ENCODE measurements around the gene RFPL2.
A peak's percentile ranks its signal among the peaks of the same experiment; 100 is the strongest.

Gene RFPL2

GRCh38 chr22:32204856-32205722, at the start of gene RFPL2:
TSS of gene RFPL2 (minus strand) at chr22:32205073. CDS start at chr22:32202451, 2,622 bp downstream.
- Mint-ChIP-seq H3K4me3 (peak within 1 kb of the TSS; percentile 39), H3K27ac (no peak within 1 kb of the TSS), H3K27me3 (peaks cover 48% of the 10 kb centered on the region), H3K36me3 (ENCODE audit: low read depth) (no peaks in the 10 kb centered on the region), H3K4me1 (ENCODE audit: low read depth) (peaks cover 57% of the 10 kb centered on the region), H3K9me3 (no peaks in the 10 kb centered on the region)
- intact Hi-C loops (cut with micrococcal nuclease) = no loop called here

GRCh38 chr22:32249231-32249630, 44.4 kb upstream of the RFPL2 start:
- no peaks in the 10 kb centered on the region for H3K9me3 Mint-ChIP-seq
- H3K27ac Mint-ChIP-seq = no peak overlapping the region
- H3K36me3 Mint-ChIP-seq (ENCODE audit: low read depth) = no peaks in the 10 kb centered on the region
- intact Hi-C loops (cut with micrococcal nuclease) = no loop called here
- peaks cover 8% of the 10 kb centered on the region for H3K4me1 Mint-ChIP-seq (ENCODE audit: low read depth)
- no peak overlapping the region for H3K4me3 Mint-ChIP-seq
- peaks cover 27% of the 10 kb centered on the region for H3K27me3 Mint-ChIP-seq

- Mint-ChIP-seq H3K4me3 (no peak overlapping the region), H3K27ac (no peak overlapping the region), H3K27me3 (peaks cover 30% of the 10 kb centered on the region), H3K9me3 (no peaks in the 10 kb centered on the region), H3K4me1 (ENCODE audit: low read depth) (peaks cover 8% of the 10 kb centered on the region), H3K36me3 (ENCODE audit: low read depth) (no peaks in the 10 kb centered on the region)
- intact Hi-C loops (cut with micrococcal nuclease) = no loop called here
Observed at GRCh38 chr22:32248276-32248675, 43.4 kb upstream of the RFPL2 start.

- H3K27ac Mint-ChIP-seq = no peak overlapping the region
- H3K27me3 Mint-ChIP-seq = peaks cover 28% of the 10 kb centered on the region
- H3K4me1 Mint-ChIP-seq (ENCODE audit: low read depth) = peaks cover 13% of the 10 kb centered on the region
- no peaks in the 10 kb centered on the region for H3K36me3 Mint-ChIP-seq (ENCODE audit: low read depth)
- intact Hi-C loops (cut with micrococcal nuclease) = no loop called here
- H3K4me3 Mint-ChIP-seq = no peak overlapping the region
- no peaks in the 10 kb centered on the region for H3K9me3 Mint-ChIP-seq
Observed at GRCh38 chr22:32246166-32246565, 41.3 kb upstream of the RFPL2 start.

GRCh38 chr22:32245042-32245441, 40.2 kb upstream of the RFPL2 start:
- intact Hi-C loops (cut with micrococcal nuclease) = no loop called here
- no peaks in the 10 kb centered on the region for H3K9me3 Mint-ChIP-seq

GRCh38 chr22:32244547-32244946, 39.7 kb upstream of the RFPL2 start:
- Mint-ChIP-seq H3K4me1 (ENCODE audit: low read depth) (peaks cover 13% of the 10 kb centered on the region), H3K27me3 (peaks cover 23% of the 10 kb centered on the region), H3K36me3 (ENCODE audit: low read depth) (no peaks in the 10 kb centered on the region), H3K9me3 (no peaks in the 10 kb centered on the region), H3K27ac (no peak overlapping the region), H3K4me3 (no peak overlapping the region)
- intact Hi-C loops (cut with micrococcal nuclease) = no loop called here

More at GRCh38 chr22:32245042-32245441, 40.2 kb upstream of the RFPL2 start:
- Mint-ChIP-seq H3K27ac (no peak overlapping the region), H3K4me1 (ENCODE audit: low read depth) (peaks cover 13% of the 10 kb centered on the region), H3K27me3 (peaks cover 25% of the 10 kb centered on the region), H3K4me3 (no peak overlapping the region), H3K36me3 (ENCODE audit: low read depth) (no peaks in the 10 kb centered on the region)

GRCh38 chr22:32240461-32240860, 35.6 kb upstream of the RFPL2 start:
- H3K36me3 Mint-ChIP-seq (ENCODE audit: low read depth) = no peaks in the 10 kb centered on the region
- intact Hi-C loops (cut with micrococcal nuclease) = no loop called here
- H3K4me1 Mint-ChIP-seq (ENCODE audit: low read depth) = peaks cover 5% of the 10 kb centered on the region
- no peak overlapping the region for H3K27ac Mint-ChIP-seq
- no peaks in the 10 kb centered on the region for H3K9me3 Mint-ChIP-seq
- H3K27me3 Mint-ChIP-seq = peaks cover 30% of the 10 kb centered on the region
- H3K4me3 Mint-ChIP-seq = no peak overlapping the region

- H3K27me3 Mint-ChIP-seq = peaks cover 40% of the 10 kb centered on the region
- no peaks in the 10 kb centered on the region for H3K36me3 Mint-ChIP-seq (ENCODE audit: low read depth)
- peaks cover 10% of the 10 kb centered on the region for H3K4me1 Mint-ChIP-seq (ENCODE audit: low read depth)
Observed at GRCh38 chr22:32237906-32238305, 33.0 kb upstream of the RFPL2 start.

GRCh38 chr22:32236970-32237369, 32.1 kb upstream of the RFPL2 start:
- peaks cover 37% of the 10 kb centered on the region for H3K27me3 Mint-ChIP-seq

More at GRCh38 chr22:32237906-32238305, 33.0 kb upstream of the RFPL2 start:
- Mint-ChIP-seq H3K9me3 (no peaks in the 10 kb centered on the region), H3K27ac (no peak overlapping the region), H3K4me3 (no peak overlapping the region)
- intact Hi-C loops (cut with micrococcal nuclease) = no loop called here

GRCh38 chr22:32233091-32233490, 28.2 kb upstream of the RFPL2 start:
- Mint-ChIP-seq H3K36me3 (ENCODE audit: low read depth) (no peaks in the 10 kb centered on the region), H3K27ac (no peak overlapping the region), H3K4me1 (ENCODE audit: low read depth) (peaks cover 19% of the 10 kb centered on the region), H3K27me3 (peaks cover 31% of the 10 kb centered on the region), H3K4me3 (no peak overlapping the region), H3K9me3 (no peaks in the 10 kb centered on the region)
- intact Hi-C loops (cut with micrococcal nuclease) = no loop called here

More at GRCh38 chr22:32236970-32237369, 32.1 kb upstream of the RFPL2 start:
- intact Hi-C loops (cut with micrococcal nuclease) = no loop called here
- no peak overlapping the region for H3K4me3 Mint-ChIP-seq
- H3K4me1 Mint-ChIP-seq (ENCODE audit: low read depth) = peaks cover 15% of the 10 kb centered on the region
- no peaks in the 10 kb centered on the region for H3K9me3 Mint-ChIP-seq
- H3K36me3 Mint-ChIP-seq (ENCODE audit: low read depth) = no peaks in the 10 kb centered on the region
- no peak overlapping the region for H3K27ac Mint-ChIP-seq

- Mint-ChIP-seq H3K4me3 (no peak overlapping the region), H3K9me3 (no peaks in the 10 kb centered on the region), H3K4me1 (ENCODE audit: low read depth) (peaks cover 19% of the 10 kb centered on the region), H3K27ac (peak overlapping the region; percentile 57), H3K36me3 (ENCODE audit: low read depth) (no peaks in the 10 kb centered on the region), H3K27me3 (peaks cover 27% of the 10 kb centered on the region)
- intact Hi-C loops (cut with micrococcal nuclease) = no loop called here
Observed at GRCh38 chr22:32232191-32232830, 27.4 kb upstream of the RFPL2 start.

- Mint-ChIP-seq H3K36me3 (ENCODE audit: low read depth) (no peaks in the 10 kb centered on the region), H3K4me1 (ENCODE audit: low read depth) (peaks cover 15% of the 10 kb centered on the region), H3K27ac (no peak overlapping the region), H3K27me3 (no peaks in the 10 kb centered on the region), H3K4me3 (no peak overlapping the region), H3K9me3 (no peaks in the 10 kb centered on the region)
- intact Hi-C loops (cut with micrococcal nuclease) = no loop called here
Observed at GRCh38 chr22:32226326-32227104, 21.6 kb upstream of the RFPL2 start.

- Mint-ChIP-seq H3K4me1 (ENCODE audit: low read depth) (peaks cover 27% of the 10 kb centered on the region), H3K27ac (no peak overlapping the region), H3K36me3 (ENCODE audit: low read depth) (no peaks in the 10 kb centered on the region), H3K9me3 (no peaks in the 10 kb centered on the region), H3K27me3 (no peaks in the 10 kb centered on the region), H3K4me3 (no peak overlapping the region)
- intact Hi-C loops (cut with micrococcal nuclease) = no loop called here
Observed at GRCh38 chr22:32222991-32223390, 18.1 kb upstream of the RFPL2 start.

GRCh38 chr22:32219026-32219425, 14.2 kb upstream of the RFPL2 start:
- Mint-ChIP-seq H3K27ac (peak overlapping the region; percentile 67), H3K4me1 (ENCODE audit: low read depth) (peaks cover 29% of the 10 kb centered on the region), H3K9me3 (peaks cover 12% of the 10 kb centered on the region), H3K27me3 (no peaks in the 10 kb centered on the region), H3K36me3 (ENCODE audit: low read depth) (no peaks in the 10 kb centered on the region), H3K4me3 (no peak overlapping the region)
- intact Hi-C loops (cut with micrococcal nuclease) = loop anchor here (10.0 kb wide), 1 partner anchor 74 kb away; no protein-coding TSS in a partner anchor

Measured in dendritic cell treated with granulocyte-macrophage colony-stimulating factor and Interleukin-4, amounts not matched to agents 40 ng/mL and 50 ng/mL, for 4 days (primary cell).